Testis (tissue), 2 donors: ENCODE results near the gene IFITM2.

ENCODE experiments used
- POLR2A ChIP-seq: fragments of 450-650 bp; IDR thresholded peaks from one replicate; pipeline ENCODE4 v1.6.1; 2017; ENCODE audit warnings: antibody characterized with exemption, mild to moderate bottlenecking, moderate library complexity
- TF ChIP-seq, protein P1 (sequence below), 3 experiments: fragments of 450-650 bp in 2 of 3; fragments of 200-600 bp in 1 of 3; sonication (generic) in 1 of 3; IDR thresholded peaks; one replicate each; pipeline ENCODE4 v1.5.1; 2016 to 2019; ENCODE audit warnings: antibody characterized with exemption in 3 of 3, mild to moderate bottlenecking in 2 of 3, moderate library complexity in 1 of 3

GRCh38 chr11:324156-324555, 16.5 kb downstream of the IFITM2 start:
- no peak for TF ChIP-seq POLR2A
- TF ChIP-seq, protein P1, sequence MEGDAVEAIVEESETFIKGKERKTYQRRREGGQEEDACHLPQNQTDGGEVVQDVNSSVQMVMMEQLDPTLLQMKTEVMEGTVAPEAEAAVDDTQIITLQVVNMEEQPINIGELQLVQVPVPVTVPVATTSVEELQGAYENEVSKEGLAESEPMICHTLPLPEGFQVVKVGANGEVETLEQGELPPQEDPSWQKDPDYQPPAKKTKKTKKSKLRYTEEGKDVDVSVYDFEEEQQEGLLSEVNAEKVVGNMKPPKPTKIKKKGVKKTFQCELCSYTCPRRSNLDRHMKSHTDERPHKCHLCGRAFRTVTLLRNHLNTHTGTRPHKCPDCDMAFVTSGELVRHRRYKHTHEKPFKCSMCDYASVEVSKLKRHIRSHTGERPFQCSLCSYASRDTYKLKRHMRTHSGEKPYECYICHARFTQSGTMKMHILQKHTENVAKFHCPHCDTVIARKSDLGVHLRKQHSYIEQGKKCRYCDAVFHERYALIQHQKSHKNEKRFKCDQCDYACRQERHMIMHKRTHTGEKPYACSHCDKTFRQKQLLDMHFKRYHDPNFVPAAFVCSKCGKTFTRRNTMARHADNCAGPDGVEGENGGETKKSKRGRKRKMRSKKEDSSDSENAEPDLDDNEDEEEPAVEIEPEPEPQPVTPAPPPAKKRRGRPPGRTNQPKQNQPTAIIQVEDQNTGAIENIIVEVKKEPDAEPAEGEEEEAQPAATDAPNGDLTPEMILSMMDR (IDR thresholded peaks at IDR 0.05), result no peak
